Nephron (organoid): ENCODE data around the gene PNP.

Source experiments
- H3K27ac Mint-ChIP-seq, 3 experiments: 2 replicates each; pipeline ENCODE4 v1.8.0; 2020; ENCODE audit warnings: mixed read lengths in 3 of 3, mild to moderate bottlenecking in 2 of 3, moderate library complexity in 1 of 3
- H3K27me3 Mint-ChIP-seq: 2 replicates; pipeline ENCODE4 v1.8.0; 2021; ENCODE audit warnings: low read depth, mild to moderate bottlenecking, moderate library complexity, mixed read lengths
- H3K36me3 Mint-ChIP-seq: 2 replicates; pipeline ENCODE4 v1.8.0; 2020; ENCODE audit warnings: low read depth, mixed read lengths
- H3K4me1 Mint-ChIP-seq: 2 replicates; pipeline ENCODE4 v1.8.0; 2020; ENCODE audit warnings: mixed read lengths
- H3K4me3 Mint-ChIP-seq, 3 experiments: 2 replicates each; pipeline ENCODE4 v1.8.0; 2020; ENCODE audit warnings: mild to moderate bottlenecking in 3 of 3, mixed read lengths in 3 of 3, moderate library complexity in 2 of 3
- H3K9me3 Mint-ChIP-seq: 2 replicates; pipeline ENCODE4 v1.8.0; 2020; ENCODE audit warnings: mixed read lengths
- TF ChIP-seq, protein P1 (sequence below), 3 experiments: fragments of 200-600 bp; sonication (generic); IDR thresholded peaks; one replicate each; pipeline ENCODE4 v1.5.0; 2021; ENCODE audit warnings: antibody characterized with exemption in 3 of 3; ENCODE audit not compliant: unreplicated experiment in 3 of 3

The PNP gene

GRCh38 chr14:20515846-20516245 lies 46.6 kb downstream of the PNP start:
- Mint-ChIP-seq H3K4me1 (no peaks in the 10 kb centered on the region), H3K27ac (no peak overlapping the region), H3K4me3 (no peak overlapping the region), H3K9me3 (no peaks in the 10 kb centered on the region), H3K27me3 (peaks cover 3% of the 10 kb centered on the region), H3K36me3 (no peaks in the 10 kb centered on the region)
- TF ChIP-seq, protein P1, sequence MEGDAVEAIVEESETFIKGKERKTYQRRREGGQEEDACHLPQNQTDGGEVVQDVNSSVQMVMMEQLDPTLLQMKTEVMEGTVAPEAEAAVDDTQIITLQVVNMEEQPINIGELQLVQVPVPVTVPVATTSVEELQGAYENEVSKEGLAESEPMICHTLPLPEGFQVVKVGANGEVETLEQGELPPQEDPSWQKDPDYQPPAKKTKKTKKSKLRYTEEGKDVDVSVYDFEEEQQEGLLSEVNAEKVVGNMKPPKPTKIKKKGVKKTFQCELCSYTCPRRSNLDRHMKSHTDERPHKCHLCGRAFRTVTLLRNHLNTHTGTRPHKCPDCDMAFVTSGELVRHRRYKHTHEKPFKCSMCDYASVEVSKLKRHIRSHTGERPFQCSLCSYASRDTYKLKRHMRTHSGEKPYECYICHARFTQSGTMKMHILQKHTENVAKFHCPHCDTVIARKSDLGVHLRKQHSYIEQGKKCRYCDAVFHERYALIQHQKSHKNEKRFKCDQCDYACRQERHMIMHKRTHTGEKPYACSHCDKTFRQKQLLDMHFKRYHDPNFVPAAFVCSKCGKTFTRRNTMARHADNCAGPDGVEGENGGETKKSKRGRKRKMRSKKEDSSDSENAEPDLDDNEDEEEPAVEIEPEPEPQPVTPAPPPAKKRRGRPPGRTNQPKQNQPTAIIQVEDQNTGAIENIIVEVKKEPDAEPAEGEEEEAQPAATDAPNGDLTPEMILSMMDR (IDR thresholded peaks at IDR 0.05; ENCODE audit: unreplicated experiment in 3 of 3) = no peak

DNA sequence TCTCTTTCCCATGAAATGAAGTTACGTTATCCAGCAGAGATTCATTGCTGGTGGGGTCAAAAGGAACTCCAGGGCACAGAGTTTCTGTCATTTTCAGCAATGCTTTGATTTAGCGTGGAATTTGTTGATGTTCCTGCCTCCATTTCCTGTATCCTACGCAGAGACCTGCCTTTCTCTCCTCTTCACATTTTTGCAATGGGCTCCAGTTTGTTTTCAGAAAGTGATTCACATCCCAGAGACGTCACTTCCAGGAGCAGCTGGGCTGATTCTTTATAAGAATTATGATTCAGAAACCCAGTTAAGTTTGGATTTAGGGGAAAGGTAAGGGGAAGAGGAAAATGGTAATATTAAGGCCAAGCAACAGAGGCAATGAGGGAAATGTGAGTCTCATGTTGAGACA lies 47.7 kb downstream of the PNP start:
- Mint-ChIP-seq H3K9me3 (no peaks in the 10 kb centered on the region), H3K27ac (peak overlapping the region; percentile 25 to 54 (median 28)), H3K4me3 (no peak overlapping the region), H3K36me3 (no peaks in the 10 kb centered on the region), H3K4me1 (no peaks in the 10 kb centered on the region), H3K27me3 (no peaks in the 10 kb centered on the region)
- TF ChIP-seq, protein P1 (IDR thresholded peaks at IDR 0.05; ENCODE audit: unreplicated experiment in 3 of 3) = no peak

- Mint-ChIP-seq H3K27me3 (peaks cover 5% of the 10 kb centered on the region), H3K4me3 (no peak overlapping the region), H3K9me3 (no peaks in the 10 kb centered on the region), H3K4me1 (no peaks in the 10 kb centered on the region), H3K27ac (no peak overlapping the region), H3K36me3 (no peaks in the 10 kb centered on the region)
- TF ChIP-seq, protein P1 (IDR thresholded peaks at IDR 0.05; ENCODE audit: unreplicated experiment in 3 of 3) = no peak
Observed at GRCh38 chr14:20522332-20522731, 53.1 kb downstream of the PNP start.

DNA sequence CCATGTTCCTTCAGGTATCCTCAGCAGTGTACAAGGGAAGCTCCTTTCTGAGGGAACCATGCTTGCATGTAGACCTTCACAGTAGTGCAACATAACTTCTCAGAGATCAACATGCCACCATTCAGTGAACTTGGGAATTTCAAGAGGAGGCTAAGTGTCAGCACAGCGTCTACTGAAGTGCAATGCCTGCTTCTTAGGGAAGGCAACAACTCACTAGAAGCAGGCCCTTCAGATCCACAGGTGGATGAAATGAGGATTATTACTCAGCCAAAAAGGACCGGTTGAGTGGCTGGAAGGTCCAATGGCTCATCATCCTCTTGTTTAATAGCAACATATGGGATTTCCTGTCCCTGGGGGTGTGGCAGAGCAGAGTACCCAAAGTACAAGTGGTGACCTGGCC lies 54.8 kb downstream of the PNP start:
- Mint-ChIP-seq H3K4me1 (no peaks in the 10 kb centered on the region), H3K27me3 (peaks cover 8% of the 10 kb centered on the region)
- TF ChIP-seq, protein P1 (IDR thresholded peaks at IDR 0.05; ENCODE audit: unreplicated experiment in 3 of 3) = no peak

More for the DNA sequence above, 54.8 kb downstream of the PNP start:
- no peaks in the 10 kb centered on the region for H3K36me3 Mint-ChIP-seq
- H3K9me3 Mint-ChIP-seq = no peaks in the 10 kb centered on the region
- no peak overlapping the region for H3K4me3 Mint-ChIP-seq
- no peak overlapping the region for H3K27ac Mint-ChIP-seq
